ENCODE data around the gene KIN. TPM values are rescaled to one million over a fixed set of nuclear protein-coding genes. Genes with fewer than 3 reads are reported as not detected.

KIN gene
- total and polyA plus RNA-seq, 12 donors: 0.42 to 19.9 (median 11.6) TPM

GRCh38 chr10:7701158-7701742 lies 86.5 kb downstream of the KIN start:
- DNase-seq: no peak
- WGBS, 4 donors: 81 to 88% (median 86%) methylated on average over 8 of the region's 8 CpGs
- intact Hi-C loops (cut with DNase I): no loop called here
- Histone ChIP-seq H3K9me3 (replicated peaks in 1 of 3) (no peaks in the 10 kb centered on the region), H3K4me3 (no peak overlapping the region), H3K36me3 (replicated peaks in 1 of 2) (no peaks in the 10 kb centered on the region), H3K27me3 (no peaks in the 10 kb centered on the region), H3K27ac (no peak overlapping the region), H3K4me1 (replicated peaks in 1 of 2) (no peaks in the 10 kb centered on the region)
- TF ChIP-seq POLR2A (IDR thresholded peaks at IDR 0.05) (no peak), CTCF (IDR thresholded peaks at IDR 0.05) (no peak)

Other genes with a start within 250 kb of the KIN start
- gene ITIH5, start 121.0 kb downstream of the KIN start, total RNA-seq: 1 to 10 TPM in 8 of 9 donors, under 1 TPM in 1; 0.87 to 6.2 (median 1.9) TPM
- 1 to 10 TPM in 2 of 3 donors, under 1 TPM in 1; 0.66 to 2.5 (median 1.2) TPM for gene ITIH5, start 121.0 kb downstream of the KIN start, polyA plus RNA-seq
- gene ITIH2, start 84.7 kb downstream of the KIN start, total RNA-seq: 1 to 10 TPM in 2 of 9 donors, under 1 TPM in 6, not detected in 1; 0.11 to 1.6 (median 0.33) TPM
- gene ITIH2, start 84.7 kb downstream of the KIN start, polyA plus RNA-seq: under 1 TPM; 0.03 to 0.24 (median 0.22) TPM
- gene ATP5F1C, start 184 bp upstream of the KIN start, total RNA-seq: 100 to 1,000 TPM; 453 to 946 (median 537) TPM
- gene ATP5F1C, start 184 bp upstream of the KIN start, polyA plus RNA-seq: 1,000 to 10,000 TPM in 1 of 3 donors, 100 to 1,000 TPM in 2; 549 to 1,397 (median 778) TPM
- gene TAF3, start 30.5 kb upstream of the KIN start, total RNA-seq: 10 to 100 TPM in 2 of 9 donors, 1 to 10 TPM in 7; 4.0 to 12.0 (median 8.8) TPM
- gene TAF3, start 30.5 kb upstream of the KIN start, polyA plus RNA-seq: 10 to 100 TPM in 1 of 3 donors, 1 to 10 TPM in 2; 3.5 to 16.6 (median 5.6) TPM

Data from adrenal gland (tissue), 12 donors.